ENCODE results near the gene TMEM44. TPM values are rescaled to one million over a fixed set of nuclear protein-coding genes. Genes with fewer than 3 reads are reported as not detected.

The TMEM44 gene
- total and polyA plus RNA-seq, 2 donors (not counting 3 experiments of a cell fraction or from before 2014, with no cell fraction given), result 93.8 to 125 TPM

GRCh38 chr3:194540274-194540905 is 92.8 kb downstream of the TMEM44 start:
- Histone ChIP-seq H3K4me3 (replicated peaks in 1 of 3; ENCODE audit: insufficient read depth in 1 of 3, low read depth in 1 of 3, low read length in 3 of 3) (no peak overlapping the region), H3K9me1 (replicated peaks; ENCODE audit: control insufficient read depth, extremely low read depth, insufficient read depth, low read length) (no peaks in the 10 kb centered on the region), H3K4me1 (ENCODE audit: control insufficient read depth, extremely low read depth, insufficient read depth, low read length) (peaks cover 14% of the 10 kb centered on the region), H3K9me3 (replicated peaks; ENCODE audit: control insufficient read depth, insufficient read depth, low read length) (no peaks in the 10 kb centered on the region), H3K79me2 (ENCODE audit: control insufficient read depth, insufficient read depth, low read length) (no peaks in the 10 kb centered on the region), H3K27ac (ENCODE audit: insufficient read depth, low read depth, low read length) (no peak overlapping the region), H4K20me1 (replicated peaks; ENCODE audit: control insufficient read depth, extremely low read depth, insufficient read depth, low read length) (no peaks in the 10 kb centered on the region), H3K4me2 (ENCODE audit: insufficient read depth, low read length) (no peak overlapping the region), H2AFZ (ENCODE audit: low read depth, low read length) (peak overlapping the region; percentile 92), H3K9ac (replicated peaks; ENCODE audit: extremely low read depth, insufficient read depth, low read length) (no peak overlapping the region), H3K36me3 (ENCODE audit: control insufficient read depth in 2 of 2, extremely low read depth in 1 of 2, insufficient read depth in 2 of 2, low read length in 2 of 2) (no peaks in the 10 kb centered on the region), H3K27me3 (ENCODE audit: control insufficient read depth in 2 of 2, insufficient read depth in 2 of 2, low read length in 2 of 2) (no peaks in the 10 kb centered on the region)
- DNase-seq (ENCODE audit: low read depth, low spot score) (peak; percentile 42), FAIRE-seq (peak; percentile 44)
- dilution Hi-C loops (cut with MboI; ENCODE audit: extremely low pct_ligation_motif_present, low sequenced_read_pairs), result no loop called here
- intact Hi-C loops (cut with micrococcal nuclease), result no loop called here
- ChIA-PET POLR2A (no interaction called here), CTCF (no interaction called here)
- no peak for TF ChIP-seq POLR2AphosphoS5 (IDR thresholded peaks at IDR 0.05; ENCODE audit: insufficient read depth, low read depth, low read length)
- TF ChIP-seq CTCF (IDR thresholded peaks at IDR 0.05; ENCODE audit: extremely low read depth in 1 of 2, insufficient read depth in 1 of 2, low read depth in 1 of 2, low read length in 2 of 2), result no peak
- no peak for TF ChIP-seq JUN (IDR thresholded peaks at IDR 0.05; ENCODE audit: borderline replicate concordance, insufficient read depth, insufficient read length, low read depth)
- no peak for TF ChIP-seq MAX (IDR thresholded peaks at IDR 0.05; ENCODE audit: insufficient read depth, insufficient read length)
- no peak for TF ChIP-seq POLR2A (IDR thresholded peaks at IDR 0.05; ENCODE audit: low read depth, low read length)
- no peak for TF ChIP-seq GATA2 (IDR thresholded peaks at IDR 0.05; ENCODE audit: insufficient read depth, insufficient read length, low read depth, low read length)
- TF ChIP-seq EZH2 (IDR thresholded peaks at IDR 0.05; ENCODE audit: borderline replicate concordance, low read depth, low read length, severe bottlenecking), result no peak
- TF ChIP-seq MYC (IDR thresholded peaks at IDR 0.05; ENCODE audit: low read depth, low read length), result no peak
- TF ChIP-seq FOS (IDR thresholded peaks at IDR 0.05; ENCODE audit: borderline replicate concordance, insufficient read depth, low read length), result no peak
- BruUV-seq (replicated peaks), result no TSS peak
